ENCODE results near the gene S100PBP.

GRCh38 chr1:32798679-32799416, 18.6 kb upstream of the S100PBP start:
- TF ChIP-seq CTCF (conservative IDR thresholded peaks at IDR 0.05) (no peak), ZFX (IDR thresholded peaks at IDR 0.05) (no peak)
